Activated T-cell treated with anti-CD3 and anti-CD28 coated beads, Interleukin-2, amount 50 U/mL, for 48 hours (primary cell): ENCODE results near the gene CAB39L.

Experiments
- DNase-seq, 2 experiments: peaks; one replicate each; pipeline ENCODE4 v3.0.0-alpha.2; 2020

The CAB39L gene

GRCh38 chr13:49271264-49271663, 172.6 kb downstream of the CAB39L start:
- DNase-seq: no peak

- no peak for DNase-seq
These were observed 178.0 kb downstream of the CAB39L start for GRCh38 chr13:49265822-49266221.

GRCh38 chr13:49262634-49263033, 181.2 kb downstream of the CAB39L start:
- peak in 1 of 2 experiments; percentile 26 for DNase-seq

- DNase-seq: no peak
These were observed 184.3 kb downstream of the CAB39L start for GRCh38 chr13:49259586-49259985.
